Activated CD8-positive, alpha-beta T cell treated with anti-CD3 and anti-CD28 coated beads for 36 hours (primary cell): ENCODE measurements around the gene C2. TPM values are rescaled to one million over a fixed set of nuclear protein-coding genes. Genes with fewer than 3 reads are reported as not detected.

Experiments
- ATAC-seq: fragments of 200-7000 bp; cut with Tn5 transposase; one replicate; pipeline ENCODE4 v1.10.0; 2021; ENCODE audit warnings: mild to moderate bottlenecking, moderate library complexity
- CTCF ChIA-PET: fragments of 350-600 bp; sonication (Branson Sonifier 250); formaldehyde crosslinking; loops from one replicate; lab custom pipeline; 2021; ENCODE audit warnings: antibody characterized with exemption; lab: Charles Lee
- POLR2A ChIA-PET: fragments of 350-600 bp; sonication (Branson Sonifier 250); formaldehyde crosslinking; loops from one replicate; lab custom pipeline; 2021; ENCODE audit warnings: antibody characterized with exemption; lab: Charles Lee
- DNase-seq: peaks from one replicate; pipeline ENCODE4 v3.0.0-alpha.2; 2020
- H3K27ac Mint-ChIP-seq: one replicate; pipeline ENCODE4 v1.8.0; 2021; ENCODE audit warnings: mild to moderate bottlenecking, mixed read lengths
- H3K27me3 Mint-ChIP-seq: one replicate; pipeline ENCODE4 v1.8.0; 2021; ENCODE audit warnings: mixed read lengths
- H3K36me3 Mint-ChIP-seq: one replicate; pipeline ENCODE4 v1.8.0; 2021; ENCODE audit warnings: low read depth, mixed read lengths
- H3K4me1 Mint-ChIP-seq: one replicate; pipeline ENCODE4 v1.8.0; 2021; ENCODE audit warnings: low read depth, mixed read lengths
- H3K4me3 Mint-ChIP-seq: one replicate; pipeline ENCODE4 v1.8.0; 2021; ENCODE audit warnings: mild to moderate bottlenecking, moderate library complexity, mixed read lengths
- H3K9me3 Mint-ChIP-seq: one replicate; pipeline ENCODE4 v1.8.0; 2021; ENCODE audit warnings: mixed read lengths
- intact Hi-C: fragments of 100-400 bp; cut with micrococcal nuclease; formaldehyde crosslinking; loops from one replicate; pipeline ENCODE4 v1.10.0; 2022
- total RNA-seq, 2 experiments: library from RNA; stranded (reverse); gene quantifications; one replicate each; pipeline ENCODE4 v1.2.3, GENCODE V29; 2021
- TF ChIP-seq, protein P1 (sequence below): fragments of 200-600 bp; IDR thresholded peaks from one replicate; pipeline ENCODE4 v1.8.0; 2022; ENCODE audit warnings: antibody characterized with exemption, mild to moderate bottlenecking

The C2 gene
- total RNA-seq, 2 experiments from 2014 or later: 0.99 to 1.4 TPM

DNA sequence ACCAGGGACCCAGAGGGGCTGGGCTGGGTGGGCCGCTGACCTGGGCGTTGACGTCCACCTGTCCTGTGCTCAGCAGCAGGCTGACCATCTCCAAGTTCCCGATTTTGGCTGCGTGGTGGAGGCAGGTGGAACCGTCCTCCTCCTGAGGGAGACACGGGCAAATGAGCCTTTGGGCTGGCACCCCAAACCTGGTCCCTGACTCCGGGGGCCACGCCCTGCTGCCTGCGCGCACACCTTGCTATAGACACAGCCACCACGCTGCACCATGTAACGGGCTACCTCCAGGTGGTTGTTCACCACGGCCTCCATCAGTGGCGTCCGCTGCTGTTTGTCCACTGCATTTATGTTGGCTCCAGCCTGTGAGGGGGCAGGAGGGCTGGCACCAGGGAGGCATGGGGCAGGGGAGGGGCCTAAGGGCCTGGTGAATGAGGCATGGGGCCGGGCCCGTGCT, 41.0 kb upstream of the C2 start:
- DNase-seq: no peak
- ChIA-PET POLR2A (interaction anchor here (1.0 kb wide), 1 partner anchor 11 kb away, joined by 4 read pairs; the partner anchor contains the start of gene EHMT2), CTCF (interaction anchor here (4.0 kb wide), 1 partner anchor 23 kb away, joined by 14 read pairs; the partner anchor contains the start of gene NEU1)
- TF ChIP-seq, protein P1, sequence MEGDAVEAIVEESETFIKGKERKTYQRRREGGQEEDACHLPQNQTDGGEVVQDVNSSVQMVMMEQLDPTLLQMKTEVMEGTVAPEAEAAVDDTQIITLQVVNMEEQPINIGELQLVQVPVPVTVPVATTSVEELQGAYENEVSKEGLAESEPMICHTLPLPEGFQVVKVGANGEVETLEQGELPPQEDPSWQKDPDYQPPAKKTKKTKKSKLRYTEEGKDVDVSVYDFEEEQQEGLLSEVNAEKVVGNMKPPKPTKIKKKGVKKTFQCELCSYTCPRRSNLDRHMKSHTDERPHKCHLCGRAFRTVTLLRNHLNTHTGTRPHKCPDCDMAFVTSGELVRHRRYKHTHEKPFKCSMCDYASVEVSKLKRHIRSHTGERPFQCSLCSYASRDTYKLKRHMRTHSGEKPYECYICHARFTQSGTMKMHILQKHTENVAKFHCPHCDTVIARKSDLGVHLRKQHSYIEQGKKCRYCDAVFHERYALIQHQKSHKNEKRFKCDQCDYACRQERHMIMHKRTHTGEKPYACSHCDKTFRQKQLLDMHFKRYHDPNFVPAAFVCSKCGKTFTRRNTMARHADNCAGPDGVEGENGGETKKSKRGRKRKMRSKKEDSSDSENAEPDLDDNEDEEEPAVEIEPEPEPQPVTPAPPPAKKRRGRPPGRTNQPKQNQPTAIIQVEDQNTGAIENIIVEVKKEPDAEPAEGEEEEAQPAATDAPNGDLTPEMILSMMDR: no peak
- ATAC-seq: no peak
- Mint-ChIP-seq H3K36me3 (peaks cover 48% of the 10 kb centered on the region), H3K27ac (no peak overlapping the region), H3K9me3 (no peaks in the 10 kb centered on the region), H3K4me1 (no peaks in the 10 kb centered on the region), H3K4me3 (no peak overlapping the region), H3K27me3 (no peaks in the 10 kb centered on the region)
- intact Hi-C loops: no loop called here

DNA sequence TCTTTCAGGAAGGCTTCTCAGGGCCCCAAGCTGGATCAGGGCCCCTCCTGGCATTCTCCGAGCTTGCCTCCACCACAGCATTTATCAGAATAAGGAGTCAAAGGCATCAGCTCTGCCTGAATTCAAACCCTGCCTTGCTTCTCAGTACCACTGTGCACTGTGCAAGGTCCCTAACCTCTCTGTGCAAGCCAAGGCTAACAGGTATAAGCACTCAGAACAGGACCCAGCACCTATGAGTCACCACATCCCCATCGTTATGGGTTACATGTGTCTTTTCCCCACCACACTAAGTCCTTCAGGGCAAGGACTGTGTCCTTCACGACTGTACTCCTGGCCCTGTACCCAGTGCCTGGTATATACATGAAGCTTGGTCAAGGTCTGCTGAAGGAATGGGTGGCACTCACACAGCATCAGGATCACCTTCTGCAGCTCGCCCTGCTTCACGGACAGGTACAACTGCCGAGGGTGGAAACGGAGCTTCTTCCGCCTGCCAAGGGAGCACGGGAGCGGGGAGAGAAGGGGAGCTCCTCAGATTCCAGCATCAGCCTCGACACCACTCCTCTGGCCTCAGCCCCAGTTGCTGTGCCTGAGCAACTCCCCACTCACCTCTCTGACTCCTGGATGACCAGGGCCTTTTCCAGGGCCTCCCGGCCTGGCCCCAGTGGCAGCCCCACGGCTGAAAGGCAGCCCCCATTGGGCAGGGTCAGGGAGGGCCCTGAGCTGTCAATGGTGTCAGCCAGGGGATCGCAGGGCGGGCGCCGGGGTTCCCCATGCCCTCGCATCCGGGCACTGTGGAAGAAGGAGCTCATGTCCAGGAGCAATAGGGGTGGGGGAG, 40.1 kb upstream of the C2 start:
- H3K4me3 Mint-ChIP-seq: no peak overlapping the region
- H3K9me3 Mint-ChIP-seq: no peaks in the 10 kb centered on the region
- DNase-seq (no peak), ATAC-seq (peak; percentile 34)
- H3K36me3 Mint-ChIP-seq: peaks cover 48% of the 10 kb centered on the region
- TF ChIP-seq, protein P1: no peak
- intact Hi-C loops: no loop called here
- H3K27ac Mint-ChIP-seq: no peak overlapping the region
- POLR2A ChIA-PET: interaction anchor here (0.8 to 1.0 kb wide), 3 partner anchors 10 to 150 kb away, joined by 3 to 4 read pairs (median 4); partner anchors contain the start of gene EHMT2
- CTCF ChIA-PET: interaction anchor here (0.8 to 4.0 kb wide), 5 partner anchors 10 to 50 kb away, joined by 3 to 14 read pairs (median 4); partner anchors contain the start of genes EHMT2 and NEU1
- H3K4me1 Mint-ChIP-seq: peaks cover 2% of the 10 kb centered on the region
- H3K27me3 Mint-ChIP-seq: no peaks in the 10 kb centered on the region

DNA sequence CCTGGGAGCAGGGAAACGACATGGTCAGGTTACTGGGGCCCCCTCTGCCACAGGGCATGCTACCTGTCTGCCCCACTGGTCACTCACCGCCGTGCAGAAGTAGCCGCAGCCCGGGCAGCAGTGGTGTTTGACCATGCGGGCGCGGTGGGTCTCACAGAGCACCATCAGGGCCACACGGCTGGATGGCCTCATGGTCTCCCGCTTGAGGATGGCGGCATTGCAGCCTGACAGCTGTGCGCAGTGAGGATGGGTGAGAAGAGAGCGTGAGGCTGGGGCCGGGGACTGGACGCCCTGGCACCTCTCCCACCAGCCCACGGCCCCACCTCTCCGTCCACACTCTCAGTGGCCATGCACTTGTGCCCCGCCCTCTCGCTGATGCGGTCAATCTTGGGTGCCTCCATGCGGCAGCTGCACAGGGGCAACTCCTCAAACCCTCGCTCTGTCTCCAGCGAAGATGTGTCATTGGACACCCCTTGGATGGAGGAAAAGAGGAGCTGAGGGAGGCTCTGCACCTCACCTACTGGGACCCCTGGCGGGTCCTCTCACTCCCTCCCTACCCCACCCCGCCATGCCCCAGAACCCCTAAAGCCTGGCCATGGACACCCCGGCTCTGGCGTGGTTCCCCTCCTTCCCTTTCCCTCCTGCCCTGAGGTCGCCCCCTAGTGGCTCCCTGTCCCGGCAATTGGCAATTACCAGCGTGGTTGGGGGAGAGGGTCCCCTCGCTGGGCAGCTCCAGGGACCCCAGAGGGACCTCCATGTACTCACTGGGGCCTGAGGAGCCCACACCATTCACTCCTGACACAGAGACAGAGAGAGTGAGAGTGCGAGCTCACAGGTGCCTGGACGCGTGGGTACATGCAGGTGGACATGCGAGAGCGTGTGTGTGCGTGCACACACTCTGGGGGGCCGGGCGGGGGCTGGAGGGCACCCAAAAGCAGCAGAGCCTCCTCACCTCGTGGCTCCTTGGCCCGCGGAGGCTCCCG, 39.0 kb upstream of the C2 start:
- no peak overlapping the region for H3K27ac Mint-ChIP-seq
- no peak overlapping the region for H3K4me3 Mint-ChIP-seq
- DNase-seq (peak; percentile 71), ATAC-seq (peak; percentile 64)
- TF ChIP-seq, protein P1: peak; percentile 93
- no peaks in the 10 kb centered on the region for H3K9me3 Mint-ChIP-seq
- peaks cover 5% of the 10 kb centered on the region for H3K4me1 Mint-ChIP-seq
- intact Hi-C loops: no loop called here
- POLR2A ChIA-PET: interaction anchor here (0.8 to 1.0 kb wide), 2 partner anchors 136 to 151 kb away, joined by 3 to 4 read pairs; no protein-coding TSS in a partner anchor
- peaks cover 42% of the 10 kb centered on the region for H3K36me3 Mint-ChIP-seq
- CTCF ChIA-PET: interaction anchor here (0.8 to 4.0 kb wide), 15 partner anchors 9 to 207 kb away, joined by 3 to 14 read pairs (median 3); partner anchors contain the start of genes DDAH2, EHMT2, LY6G5C and NEU1
- no peaks in the 10 kb centered on the region for H3K27me3 Mint-ChIP-seq

DNA sequence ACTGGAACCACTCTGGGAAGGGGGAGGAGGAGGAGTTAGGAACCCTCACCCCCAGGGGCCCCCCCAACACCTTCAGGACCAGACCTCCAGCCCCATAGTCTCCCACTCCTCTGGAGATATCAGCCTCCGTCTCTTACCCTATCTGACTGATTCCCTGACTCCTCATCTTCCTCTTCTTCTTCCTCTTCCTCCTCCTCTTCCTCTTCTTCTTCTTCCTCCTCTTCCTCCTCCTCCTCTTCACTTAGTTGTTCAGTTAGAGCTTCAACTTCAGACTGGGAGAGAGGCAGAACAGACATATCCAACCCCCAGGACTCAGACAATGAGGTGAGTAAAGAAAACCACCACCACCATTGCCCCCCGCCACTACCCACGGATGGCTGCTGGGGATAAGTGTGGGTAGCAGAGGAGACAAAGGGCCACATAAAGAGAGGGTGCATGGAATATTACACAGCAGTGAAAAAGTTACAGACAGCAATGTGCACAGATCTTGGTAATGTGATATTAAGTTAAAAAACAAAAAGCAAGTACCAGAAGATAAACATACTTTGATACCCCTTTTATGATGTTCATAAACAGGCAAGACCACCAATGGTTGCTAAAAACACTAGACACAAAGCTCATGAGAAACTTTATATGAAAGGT, 38.1 kb upstream of the C2 start:
- intact Hi-C loops: no loop called here
- H3K27me3 Mint-ChIP-seq: no peaks in the 10 kb centered on the region
- H3K9me3 Mint-ChIP-seq: no peaks in the 10 kb centered on the region
- peaks cover 42% of the 10 kb centered on the region for H3K36me3 Mint-ChIP-seq
- CTCF ChIA-PET: interaction anchor here (0.8 to 4.0 kb wide), 14 partner anchors 8 to 211 kb away, joined by 3 to 14 read pairs (median 4); partner anchors contain the start of genes DDAH2, EHMT2, LY6G5C and NEU1
- H3K4me3 Mint-ChIP-seq: no peak overlapping the region
- no peak for DNase-seq
- no peak for ATAC-seq
- POLR2A ChIA-PET: no interaction called here
- peaks cover 5% of the 10 kb centered on the region for H3K4me1 Mint-ChIP-seq
- peak overlapping the region; percentile 12 for H3K27ac Mint-ChIP-seq
- TF ChIP-seq, protein P1: no peak
